HepG2 (cell line): ENCODE measurements around the gene KRABD2.

Experiments used
- BATF2 ChIP-seq: sonication (generic); formaldehyde crosslinking; IDR thresholded peaks from 2 replicates; pipeline ENCODE4 v1.8.0; 2022; ENCODE audit warnings: mild to moderate bottlenecking, missing genetic modification reagents, moderate library complexity
- BRD4 ChIP-seq: sonication (generic); formaldehyde crosslinking; IDR thresholded peaks from 2 replicates; pipeline ENCODE4 v1.4.0; 2020; ENCODE audit warnings: missing genetic modification reagents
- GATAD2A ChIP-seq: IDR thresholded peaks from 2 replicates; pipeline ENCODE4 v1.6.1; 2016
- ISX ChIP-seq: sonication (generic); formaldehyde crosslinking; conservative IDR thresholded peaks from 2 replicates; pipeline ENCODE4 v1.5.0; 2020; ENCODE audit warnings: missing genetic modification reagents
- KDM2A ChIP-seq: sonication (generic); formaldehyde crosslinking; IDR thresholded peaks from 2 replicates; pipeline ENCODE4 v1.4.0; 2020; ENCODE audit warnings: low read depth, missing genetic modification reagents, borderline replicate concordance
- KLF9 ChIP-seq: IDR thresholded peaks from 2 replicates; pipeline ENCODE4 v1.6.1; 2016; ENCODE audit warnings: low read depth
- NFIB ChIP-seq: sonication (generic); formaldehyde crosslinking; IDR thresholded peaks from 2 replicates; pipeline ENCODE4 v1.9.0; 2021; ENCODE audit warnings: missing genetic modification reagents, mild to moderate bottlenecking, borderline replicate concordance
- NFKBIZ ChIP-seq: IDR thresholded peaks from 2 replicates; pipeline ENCODE4 v1.6.1; 2018; ENCODE audit warnings: missing genetic modification reagents, missing compliant biosample characterization
- NR2F1 ChIP-seq, 2 experiments: fragments of 450-650 bp in 1 of 2; formaldehyde crosslinking in 1 of 2; IDR thresholded peaks; 2 replicates each; pipeline versions ENCODE4 v1.5.0 to v1.6.1; 2016 to 2020; ENCODE audit warnings: mild to moderate bottlenecking in 1 of 2, missing compliant biosample characterization in 1 of 2, missing genetic modification reagents in 1 of 2, moderate library complexity in 1 of 2
- PHF5A ChIP-seq: IDR thresholded peaks from one replicate; pipeline ENCODE4 v1.6.1; 2018; ENCODE audit warnings: low read depth, missing genetic modification reagents; ENCODE audit not compliant: unreplicated experiment
- PPARG ChIP-seq: conservative IDR thresholded peaks from 2 replicates; pipeline ENCODE4 v1.6.1; 2016; ENCODE audit warnings: missing biosample characterization, missing genetic modification reagents
- REL ChIP-seq: sonication (generic); formaldehyde crosslinking; conservative IDR thresholded peaks from 2 replicates; pipeline ENCODE4 v1.8.0; 2022; ENCODE audit warnings: mild to moderate bottlenecking, missing genetic modification reagents, moderate library complexity
- RFXAP ChIP-seq: sonication (generic); formaldehyde crosslinking; IDR thresholded peaks from 2 replicates; pipeline ENCODE4 v1.4.0; 2020; ENCODE audit warnings: missing genetic modification reagents, borderline replicate concordance
- TEAD2 ChIP-seq: sonication (generic); formaldehyde crosslinking; IDR thresholded peaks from 2 replicates; pipeline ENCODE4 v1.9.0; 2021; ENCODE audit warnings: missing genetic modification reagents
- U2AF2 ChIP-seq: fragments of 200-400 bp; formaldehyde crosslinking; IDR thresholded peaks from 2 replicates; pipeline ENCODE4 v1.6.1; 2017; ENCODE audit warnings: low read depth, mild to moderate bottlenecking, low read length
- ZBTB42 ChIP-seq: sonication (generic); formaldehyde crosslinking; IDR thresholded peaks from 2 replicates; pipeline ENCODE4 v1.5.0; 2020; ENCODE audit warnings: mild to moderate bottlenecking, missing genetic modification reagents
- ZFP62 ChIP-seq: sonication (generic); formaldehyde crosslinking; IDR thresholded peaks from 2 replicates; pipeline ENCODE4 v1.4.0; 2020; ENCODE audit warnings: missing genetic modification reagents
- ZNF207 ChIP-seq: fragments of 450-650 bp; IDR thresholded peaks from 2 replicates; pipeline ENCODE4 v1.6.1; 2016; ENCODE audit warnings: antibody characterized with exemption, borderline replicate concordance
- ZNF350 ChIP-seq: sonication (generic); formaldehyde crosslinking; IDR thresholded peaks from 2 replicates; pipeline ENCODE4 v1.4.0; 2020; ENCODE audit warnings: mild to moderate bottlenecking, low read depth, missing genetic modification reagents, borderline replicate concordance
- ZNF407 ChIP-seq: sonication (generic); formaldehyde crosslinking; IDR thresholded peaks from one replicate; pipeline ENCODE4 v1.5.1; 2020; ENCODE audit warnings: mild to moderate bottlenecking, missing genetic modification reagents; ENCODE audit errors: not compliant biosample characterization
- ZNF468 ChIP-seq: sonication (generic); formaldehyde crosslinking; IDR thresholded peaks from 2 replicates; pipeline ENCODE4 v1.8.0; 2022; ENCODE audit warnings: mild to moderate bottlenecking, moderate library complexity, missing genetic modification reagents
- ZNF530 ChIP-seq: sonication (generic); formaldehyde crosslinking; IDR thresholded peaks from 2 replicates; pipeline ENCODE4 v1.5.0; 2020; ENCODE audit warnings: low read depth, mild to moderate bottlenecking, missing genetic modification reagents
- ZNF547 ChIP-seq: sonication (generic); formaldehyde crosslinking; IDR thresholded peaks from 2 replicates; pipeline ENCODE4 v1.5.1; 2020; ENCODE audit warnings: mild to moderate bottlenecking, missing genetic modification reagents
- ZNF563 ChIP-seq: sonication (generic); formaldehyde crosslinking; IDR thresholded peaks from 2 replicates; pipeline ENCODE4 v1.8.0; 2022; ENCODE audit warnings: mild to moderate bottlenecking, moderate library complexity, missing genetic modification reagents

KRABD2 gene

GRCh38 chr17:8383143-8383822, 6.8 kb upstream of the KRABD2 start, which contains the start of gene RPL26 (continued):
- TF ChIP-seq TEAD2 (CRISPR knock-in tag) (no peak), U2AF2 (no peak), PHF5A (CRISPR knock-in tag) (no peak), GATAD2A (CRISPR knock-in tag) (peak; percentile 49; the same call in 1 of the 2 replicates), BATF2 (CRISPR knock-in tag) (peak; percentile 47; the same call in 1 of the 2 replicates), ZNF350 (peak; percentile 74; the same call in 1 of the 2 replicates), REL (CRISPR knock-in tag) (peak; percentile 85), ZFP62 (no peak), BRD4 (no peak; the same call in 1 of the 2 replicates), NFKBIZ (CRISPR knock-in tag) (0 out of 2 replicates have a peak, but pooled peaks have one; percentile 56), PPARG (CRISPR knock-in tag) (peak; percentile 46), ZBTB42 (CRISPR knock-in tag) (no peak), ZNF563 (CRISPR knock-in tag) (peak; percentile 12; the same call in 1 of the 2 replicates), ZNF207 (no peak), ZNF547 (CRISPR knock-in tag) (no peak), NR2F1 (CRISPR knock-in tag; IDR thresholded peaks at IDR 0.05) (no peak), KLF9 (CRISPR knock-in tag) (no peak), NFIB (CRISPR knock-in tag) (no peak), RFXAP (CRISPR knock-in tag) (peak; percentile 19; the same call in 1 of the 2 replicates), ZNF530 (no peak), ZNF468 (CRISPR knock-in tag) (no peak), KDM2A (CRISPR knock-in tag) (peak; percentile 64; the same call in 1 of the 2 replicates), ISX (CRISPR knock-in tag) (0 out of 2 replicates have a peak, but pooled peaks have one; percentile 7), ZNF407 (CRISPR knock-in tag) (no peak)
